Measurements from ENCODE around the gene PLEKHB2. TPM values are rescaled to one million over a fixed set of nuclear protein-coding genes. Genes with fewer than 3 reads are reported as not detected.
"Not testable (repeated sequence)": the region's sequence is repeated elsewhere in the genome, so short reads cannot be mapped to it uniquely, and the experiment has no call there.

The PLEKHB2 gene
- 89.2 TPM for polyA plus RNA-seq (ENCODE audit: insufficient read length)
- long read RNA-seq, donor 1, full-length matches to known transcripts, result 7 of 46 reads
- long read RNA-seq, donor 1, partial matches to known transcripts, result 19 of 46 reads
- long read RNA-seq, donor 1, other reads (novel, unspliced or antisense), result 20 of 46 reads
- long read RNA-seq, donor 2, full-length matches to known transcripts, result 6 of 27 reads
- long read RNA-seq, donor 2, partial matches to known transcripts, result 0 of 27 reads
- long read RNA-seq, donor 2, other reads (novel, unspliced or antisense), result 21 of 27 reads
- long read RNA-seq, donor 3, full-length matches to known transcripts, result 4 of 16 reads
- long read RNA-seq, donor 3, partial matches to known transcripts, result 0 of 16 reads
- long read RNA-seq, donor 3, other reads (novel, unspliced or antisense), result 12 of 16 reads
- long read RNA-seq, donor 4, result 0 reads
- long read RNA-seq, donor 5, full-length matches to known transcripts, result 3 of 47 reads
- long read RNA-seq, donor 5, partial matches to known transcripts, result 21 of 47 reads
- long read RNA-seq, donor 5, other reads (novel, unspliced or antisense), result 23 of 47 reads
- long read RNA-seq, donor 6, full-length matches to known transcripts, result 5 of 44 reads
- long read RNA-seq, donor 6, partial matches to known transcripts, result 21 of 44 reads
- long read RNA-seq, donor 6, other reads (novel, unspliced or antisense), result 18 of 44 reads
- long read RNA-seq, donor 7, full-length matches to known transcripts, result 7 of 81 reads
- long read RNA-seq, donor 7, partial matches to known transcripts, result 47 of 81 reads
- long read RNA-seq, donor 7, other reads (novel, unspliced or antisense), result 27 of 81 reads
- long read RNA-seq, donor 8, full-length matches to known transcripts, result 6 of 17 reads
- long read RNA-seq, donor 8, partial matches to known transcripts, result 0 of 17 reads
- long read RNA-seq, donor 8, other reads (novel, unspliced or antisense), result 11 of 17 reads

DNA sequence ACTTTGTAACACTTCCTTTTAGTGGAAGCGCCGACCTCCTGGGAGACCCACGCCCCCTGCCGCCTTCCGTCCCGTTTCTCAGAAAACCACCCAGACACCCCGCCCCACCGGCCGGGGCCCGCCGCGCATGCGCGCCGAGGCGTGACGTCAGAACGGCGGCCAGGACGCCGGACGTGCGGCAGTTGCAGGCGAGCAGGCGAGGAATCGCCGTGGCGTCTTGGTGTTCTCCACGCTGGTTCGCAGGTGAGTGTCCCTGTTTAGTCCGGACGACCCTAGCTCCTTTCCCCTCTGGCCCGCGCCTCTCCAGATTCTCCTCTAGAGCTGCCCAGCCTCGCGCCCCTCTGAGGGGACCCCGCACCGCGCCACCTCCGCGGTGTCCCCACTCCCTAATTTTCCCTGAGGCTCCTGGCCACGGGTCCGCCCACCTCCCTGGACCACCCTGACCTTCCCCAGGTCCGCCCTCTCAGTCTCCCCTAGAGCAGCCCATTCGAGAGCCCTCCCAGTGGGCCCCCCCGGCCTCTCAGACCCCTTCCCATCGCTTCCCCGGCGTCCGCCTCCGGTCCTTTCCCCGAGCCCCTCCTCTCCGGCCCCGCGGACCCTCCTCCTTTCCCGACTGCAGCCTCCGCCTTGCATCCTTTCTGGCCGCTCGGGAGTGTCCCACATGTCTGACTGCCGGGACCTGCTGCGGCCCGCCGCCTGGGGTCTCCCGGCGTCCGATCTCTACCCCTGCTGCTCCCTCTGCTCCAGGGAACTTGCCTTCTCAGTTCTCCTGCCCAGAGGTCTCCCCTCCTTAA lies at the start of gene PLEKHB2:
PLEKHB2 (plus strand) TSS at position 181 of the 794 bp plus-strand sequence. CDS start 15,606 bp downstream, outside the sequence.
- peak; percentile 89 for DNase-seq

DNA sequence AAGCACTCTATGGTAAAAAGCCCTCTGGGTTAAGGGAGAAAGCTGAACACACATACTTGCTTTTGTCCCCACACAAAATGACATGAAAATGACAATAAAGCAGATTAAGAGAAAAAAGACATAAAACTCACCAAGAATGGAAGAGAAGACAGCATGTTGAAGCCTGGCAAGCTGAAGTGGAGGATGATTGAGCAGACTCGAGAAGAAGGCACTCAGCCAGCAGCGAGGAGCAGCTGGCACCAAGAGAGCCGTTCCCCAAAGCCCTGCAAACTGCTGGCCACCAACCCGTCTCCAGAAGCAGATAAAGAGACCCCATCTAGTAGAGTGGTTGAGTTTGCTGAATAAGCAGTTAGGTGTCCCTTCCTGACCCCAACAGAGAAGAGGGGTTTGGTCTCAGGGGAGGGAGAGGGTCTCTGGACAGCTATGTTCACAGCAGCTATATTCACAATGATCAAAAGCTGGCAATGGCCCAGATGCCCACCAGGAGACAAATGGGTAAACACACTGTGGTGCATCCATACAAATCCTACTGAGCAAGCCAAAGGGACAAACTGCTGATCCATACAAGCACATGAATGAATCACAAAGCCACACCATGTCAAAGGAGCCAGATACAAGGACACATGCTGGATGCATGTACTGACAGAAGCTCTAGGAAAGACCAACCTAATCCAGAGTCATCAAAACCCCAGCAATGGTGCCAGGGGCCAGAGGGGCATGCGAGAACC lies 48.8 kb upstream of the PLEKHB2 start:
- DNase-seq, result no peak

- no peak for DNase-seq
These were observed 48.2 kb upstream of the PLEKHB2 start for GRCh38 chr2:131056932-131057287.

GRCh38 chr2:131058214-131058843 lies 46.8 kb upstream of the PLEKHB2 start:
- DNase-seq, result no peak

- no peak for DNase-seq
These were observed 46.2 kb upstream of the PLEKHB2 start for GRCh38 chr2:131058920-131059319.

DNA sequence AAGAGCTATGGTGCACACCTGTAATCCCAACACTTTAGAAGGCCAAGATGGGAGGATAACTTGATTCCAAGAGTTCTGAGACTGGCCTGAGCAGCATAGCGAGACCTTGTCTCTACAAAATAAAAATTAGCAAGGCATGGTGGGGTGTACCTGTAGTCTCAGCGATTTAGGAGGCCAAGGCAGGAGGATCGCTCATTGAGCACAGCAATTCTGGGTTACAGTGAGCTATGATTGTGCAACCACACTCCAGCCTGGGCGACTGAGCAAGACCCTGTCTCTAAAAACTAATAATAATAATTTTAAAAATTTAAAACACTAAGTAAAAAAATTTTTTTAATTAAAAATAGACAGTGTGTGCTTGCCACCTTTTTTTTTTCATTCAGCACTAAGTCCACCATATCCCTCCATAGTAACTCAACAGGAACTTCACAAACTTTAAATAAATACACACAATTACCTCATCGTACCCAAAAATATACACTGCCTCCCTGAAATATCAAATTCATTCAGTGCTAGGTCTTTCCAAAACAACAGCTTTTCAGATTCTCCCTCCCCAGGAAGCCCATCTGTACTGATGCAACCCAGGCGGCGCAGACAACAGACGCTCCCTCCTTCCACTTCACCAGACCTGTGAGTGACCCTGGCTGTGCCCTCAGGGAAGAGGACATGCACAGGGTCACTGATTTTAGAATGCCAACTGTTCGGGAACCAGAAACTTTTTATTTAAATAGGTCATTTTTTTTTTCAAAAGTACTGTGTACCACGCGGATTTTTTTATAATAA lies 41.4 kb upstream of the PLEKHB2 start:
- no peak for DNase-seq

DNA sequence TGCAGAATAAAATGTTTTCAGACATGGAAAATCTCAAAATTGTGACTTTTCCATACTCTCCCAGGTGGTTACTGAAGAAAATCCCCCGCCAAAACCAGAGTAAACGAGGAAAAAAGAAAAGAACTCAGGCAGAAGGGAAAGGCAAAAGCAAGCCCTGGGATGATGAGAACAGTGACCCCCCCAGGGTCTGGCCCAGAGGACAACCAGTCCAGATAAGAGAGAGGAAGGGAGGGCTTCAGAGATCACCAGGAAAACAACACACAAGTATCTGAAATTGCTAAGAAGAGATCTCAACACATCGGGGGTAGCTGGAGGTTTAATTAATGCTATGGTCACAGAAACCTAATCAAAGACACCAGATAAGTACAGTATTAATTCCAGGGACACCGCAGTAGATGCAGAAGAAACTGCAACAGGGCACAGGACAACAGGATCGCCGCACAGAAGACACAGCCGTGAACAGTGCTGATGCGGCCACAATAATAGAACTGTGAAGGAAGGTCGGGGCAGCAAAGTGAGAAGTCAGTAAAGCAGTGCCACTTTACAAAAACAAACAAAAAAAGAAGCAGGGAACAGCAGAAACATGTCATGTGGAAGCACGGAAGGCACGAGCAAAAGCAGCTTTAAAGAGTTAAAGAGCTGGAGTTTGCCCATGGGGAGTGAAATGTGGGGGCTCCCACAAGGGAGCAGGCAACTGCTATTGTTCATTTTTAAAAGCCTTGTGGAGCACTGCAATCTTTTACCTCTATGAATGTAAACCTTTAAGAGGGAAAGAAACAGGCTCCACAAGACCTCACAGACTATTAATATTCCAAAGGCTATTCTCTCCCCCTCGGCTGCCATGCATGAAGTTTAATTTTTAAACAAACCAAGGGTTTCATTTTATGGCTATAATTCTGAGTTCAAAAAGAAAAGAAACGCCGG lies 40.3 kb upstream of the PLEKHB2 start:
- DNase-seq, result no peak

GRCh38 chr2:131067465-131068125 lies 37.5 kb upstream of the PLEKHB2 start:
- no peak for DNase-seq

- DNase-seq, result not testable (repeated sequence)
These were observed 37.0 kb upstream of the PLEKHB2 start for GRCh38 chr2:131068172-131068571.

DNA sequence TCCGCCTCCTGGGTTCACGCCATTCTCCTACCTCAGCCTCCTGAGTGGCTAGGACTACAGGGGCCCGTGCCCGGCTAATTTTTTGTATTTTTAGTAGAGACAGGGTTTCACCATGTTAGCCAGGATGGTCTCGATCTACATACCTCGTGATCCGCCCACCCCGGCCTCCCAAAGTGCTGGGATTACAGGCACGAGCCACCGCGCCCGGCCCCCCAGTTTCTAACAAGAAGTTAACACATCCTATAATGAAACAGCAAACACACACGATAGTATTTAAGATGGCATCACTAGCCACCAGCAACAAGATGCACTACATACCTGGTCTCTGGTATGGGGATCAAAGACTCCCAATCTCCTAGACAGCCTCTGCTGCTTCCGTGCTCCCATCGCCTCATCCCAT lies 29.6 kb upstream of the PLEKHB2 start:
- not testable (repeated sequence) for DNase-seq

- DNase-seq, result no peak
These were observed 28.4 kb upstream of the PLEKHB2 start for GRCh38 chr2:131076707-131077106.

- DNase-seq, result no peak
These were observed 27.8 kb upstream of the PLEKHB2 start for GRCh38 chr2:131077182-131077846.

- no peak for DNase-seq
These were observed 27.2 kb upstream of the PLEKHB2 start for GRCh38 chr2:131077966-131078365.

GRCh38 chr2:131079931-131080330 lies 25.2 kb upstream of the PLEKHB2 start:
- DNase-seq, result not testable (repeated sequence)

- DNase-seq, result no peak
These were observed 23.9 kb upstream of the PLEKHB2 start for GRCh38 chr2:131081190-131081589.

DNA sequence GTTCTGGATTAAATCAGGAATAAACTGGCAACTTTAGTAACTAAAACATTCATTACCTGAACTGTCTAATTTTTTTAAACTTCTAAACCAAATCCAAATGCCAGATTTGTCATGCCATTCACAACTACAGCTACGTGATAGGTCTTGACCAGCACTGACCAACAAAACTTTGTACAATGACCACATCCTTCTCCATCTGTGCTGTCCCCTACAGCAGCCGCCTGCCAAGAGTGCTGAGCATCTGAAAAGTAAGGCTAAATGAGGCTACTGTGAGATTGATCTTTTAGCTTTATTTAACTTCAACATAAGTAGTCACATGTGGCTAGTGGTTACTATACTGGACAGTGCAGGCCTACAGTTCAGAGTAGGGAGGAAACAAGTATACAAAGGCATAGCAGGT lies 19.5 kb upstream of the PLEKHB2 start:
- no peak for DNase-seq

DNA sequence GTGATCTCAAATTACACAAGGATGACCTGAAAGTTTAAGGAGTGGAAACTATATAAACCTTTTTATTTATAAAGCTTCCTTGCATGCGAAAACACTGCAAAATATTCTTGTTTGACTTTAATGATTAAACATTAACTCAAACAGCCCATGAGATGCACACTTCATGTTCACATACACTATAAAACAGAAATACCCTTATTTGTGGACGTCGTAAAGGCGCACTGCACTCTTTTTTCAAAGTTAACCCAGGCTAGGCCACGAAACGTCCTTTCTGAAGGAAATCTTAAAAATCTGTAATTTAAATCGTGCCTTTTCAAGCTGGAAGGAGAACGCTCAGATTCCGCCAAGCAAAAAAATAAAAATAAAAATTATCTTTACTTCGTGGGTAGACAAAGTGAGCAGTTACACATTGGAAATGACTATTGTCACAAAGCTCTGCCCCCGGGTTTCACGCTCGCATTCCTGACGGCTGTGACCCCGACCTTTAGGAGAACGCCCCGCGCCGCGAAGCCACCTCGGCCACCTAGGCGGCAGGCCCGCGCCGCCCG lies 12.6 kb upstream of the PLEKHB2 start:
- no peak for DNase-seq

Data from left kidney (tissue), 8 donors.